IPS-18c (cell line): ENCODE measurements around the gene ANKMY1.

ENCODE experiments used
- H3K4me3 ChIP-seq: 2 replicates; pipeline ENCODE4 v1.7.0; 2013; ENCODE audit warnings: low read depth, mild to moderate bottlenecking, low read length, moderate library complexity; ENCODE audit not compliant: insufficient read depth
- H3K9me3 ChIP-seq: one replicate; pipeline ENCODE4 v1.6.1; 2013; ENCODE audit warnings: mild to moderate bottlenecking, low read length, moderate library complexity; ENCODE audit not compliant: control insufficient read depth, insufficient read depth

ANKMY1 gene

GRCh38 chr2:240464514-240465241 is 93.1 kb downstream of the ANKMY1 start:
- no peak overlapping the region for H3K4me3 ChIP-seq
- peaks cover 3% of the 10 kb centered on the region for H3K9me3 ChIP-seq

- no peak overlapping the region for H3K4me3 ChIP-seq
- H3K9me3 ChIP-seq = peaks cover 2% of the 10 kb centered on the region
Observed at GRCh38 chr2:240463866-240464481, 93.8 kb downstream of the ANKMY1 start.

GRCh38 chr2:240463274-240463865 is 94.4 kb downstream of the ANKMY1 start:
- Histone ChIP-seq H3K9me3 (no peaks in the 10 kb centered on the region), H3K4me3 (no peak overlapping the region)

- no peak overlapping the region for H3K4me3 ChIP-seq
- H3K9me3 ChIP-seq = no peaks in the 10 kb centered on the region
Observed at GRCh38 chr2:240462707-240463273, 95.0 kb downstream of the ANKMY1 start.

- Histone ChIP-seq H3K9me3 (no peaks in the 10 kb centered on the region), H3K4me3 (no peak overlapping the region)
Observed at GRCh38 chr2:240462073-240462706, 95.6 kb downstream of the ANKMY1 start.

GRCh38 chr2:240461471-240462072 is 96.2 kb downstream of the ANKMY1 start:
- no peak overlapping the region for H3K4me3 ChIP-seq
- H3K9me3 ChIP-seq = no peaks in the 10 kb centered on the region

- H3K4me3 ChIP-seq = no peak overlapping the region
- no peaks in the 10 kb centered on the region for H3K9me3 ChIP-seq
Observed at GRCh38 chr2:240460781-240461431, 96.9 kb downstream of the ANKMY1 start.

GRCh38 chr2:240460253-240460711 is 97.5 kb downstream of the ANKMY1 start:
- H3K4me3 ChIP-seq = no peak overlapping the region
- H3K9me3 ChIP-seq = no peaks in the 10 kb centered on the region

GRCh38 chr2:240459401-240460252 is 98.2 kb downstream of the ANKMY1 start:
- H3K4me3 ChIP-seq = no peak overlapping the region
- no peaks in the 10 kb centered on the region for H3K9me3 ChIP-seq

GRCh38 chr2:240458900-240459391 is 98.8 kb downstream of the ANKMY1 start:
- H3K4me3 ChIP-seq = no peak overlapping the region

GRCh38 chr2:240458044-240458899 is 99.5 kb downstream of the ANKMY1 start:
- H3K4me3 ChIP-seq = no peak overlapping the region
- H3K9me3 ChIP-seq = peaks cover 2% of the 10 kb centered on the region

More at GRCh38 chr2:240458900-240459391, 98.8 kb downstream of the ANKMY1 start:
- H3K9me3 ChIP-seq = no peaks in the 10 kb centered on the region

- Histone ChIP-seq H3K4me3 (no peak overlapping the region), H3K9me3 (peaks cover 2% of the 10 kb centered on the region)
Observed at GRCh38 chr2:240457223-240458043, 100.4 kb downstream of the ANKMY1 start.

GRCh38 chr2:240456447-240457222 is 101.2 kb downstream of the ANKMY1 start:
- H3K4me3 ChIP-seq = no peak overlapping the region
- peaks cover 2% of the 10 kb centered on the region for H3K9me3 ChIP-seq
